Endothelial cell (in vitro differentiated cells): Measurements from ENCODE around the gene LRIG1. TPM values are rescaled to one million over a fixed set of nuclear protein-coding genes. Genes with fewer than 3 reads are reported as not detected.

Source experiments
- DNase-seq: peaks from one replicate; pipeline ENCODE4 v3.0.0; 2021; ENCODE audit warnings: low spot score
- H3K27ac Mint-ChIP-seq: one replicate; pipeline ENCODE4 v1.8.0; 2021; ENCODE audit warnings: mixed read lengths, inconsistent platforms; ENCODE audit not compliant: unreplicated experiment
- H3K27me3 Mint-ChIP-seq: one replicate; pipeline ENCODE4 v1.8.0; 2021; ENCODE audit warnings: mild to moderate bottlenecking, moderate library complexity, mixed read lengths, inconsistent platforms; ENCODE audit not compliant: unreplicated experiment
- H3K36me3 Mint-ChIP-seq: one replicate; pipeline ENCODE4 v1.8.0; 2021; ENCODE audit warnings: mild to moderate bottlenecking, low read depth, mixed read lengths, inconsistent platforms; ENCODE audit not compliant: unreplicated experiment
- H3K4me1 Mint-ChIP-seq: one replicate; pipeline ENCODE4 v1.8.0; 2021; ENCODE audit warnings: mild to moderate bottlenecking, mixed read lengths, inconsistent platforms; ENCODE audit not compliant: unreplicated experiment
- H3K4me3 Mint-ChIP-seq: one replicate; pipeline ENCODE4 v1.8.0; 2021; ENCODE audit warnings: mild to moderate bottlenecking, mixed read lengths, inconsistent platforms; ENCODE audit not compliant: unreplicated experiment
- H3K9me3 Mint-ChIP-seq: one replicate; pipeline ENCODE4 v1.8.0; 2021; ENCODE audit warnings: mixed read lengths, inconsistent platforms; ENCODE audit not compliant: unreplicated experiment
- CTCF ChIP-seq: fragments of 200-600 bp; sonication (generic); IDR thresholded peaks from one replicate; pipeline ENCODE4 v1.5.0; 2021; ENCODE audit warnings: antibody characterized with exemption; ENCODE audit not compliant: unreplicated experiment
- total RNA-seq: library from RNA; stranded (reverse); fragmentation: NEBNext Ultra II Directional; extraction: Animal tissue kit (Norgen Biotek cat#: 25700); gene quantifications from one replicate; pipeline ENCODE4 v1.2.1, GENCODE V29; 2021; ENCODE audit not compliant: unreplicated experiment

LRIG1 gene
- total RNA-seq, 1 donor from 2014 or later, result 25.1 TPM

GRCh38 chr3:66361356-66361755 is 139.5 kb downstream of the LRIG1 start:
- Mint-ChIP-seq H3K27me3 (no peaks in the 10 kb centered on the region), H3K4me1 (no peaks in the 10 kb centered on the region), H3K9me3 (no peaks in the 10 kb centered on the region), H3K36me3 (no peaks in the 10 kb centered on the region), H3K27ac (no peak overlapping the region), H3K4me3 (no peak overlapping the region)
- TF ChIP-seq CTCF, result no peak
- no peak for DNase-seq

DNA sequence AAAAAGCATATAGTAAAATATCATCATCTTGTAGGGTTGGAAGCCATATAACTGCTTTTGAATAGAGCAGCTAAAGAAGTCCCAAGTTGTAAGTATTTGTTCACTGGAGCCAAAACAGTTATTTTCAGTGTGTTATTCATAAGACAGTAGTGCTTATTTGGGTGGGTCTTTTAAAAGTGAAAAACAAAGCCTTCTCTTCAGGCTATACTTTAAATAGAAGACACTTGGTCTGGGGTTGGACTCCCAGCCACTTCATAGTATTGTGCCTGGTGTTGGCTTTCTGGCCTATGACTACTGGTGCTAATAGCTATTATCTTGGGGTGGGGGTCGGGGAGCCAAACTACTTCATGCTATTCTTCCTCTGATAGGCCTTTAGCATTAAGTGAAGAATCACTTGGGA is 144.8 kb downstream of the LRIG1 start:
- H3K27ac Mint-ChIP-seq, result no peak overlapping the region
- DNase-seq, result no peak
- no peak for TF ChIP-seq CTCF
- no peaks in the 10 kb centered on the region for H3K4me1 Mint-ChIP-seq
- peaks cover 2% of the 10 kb centered on the region for H3K27me3 Mint-ChIP-seq
- no peaks in the 10 kb centered on the region for H3K36me3 Mint-ChIP-seq
- H3K9me3 Mint-ChIP-seq, result no peaks in the 10 kb centered on the region
- H3K4me3 Mint-ChIP-seq, result no peak overlapping the region

DNA sequence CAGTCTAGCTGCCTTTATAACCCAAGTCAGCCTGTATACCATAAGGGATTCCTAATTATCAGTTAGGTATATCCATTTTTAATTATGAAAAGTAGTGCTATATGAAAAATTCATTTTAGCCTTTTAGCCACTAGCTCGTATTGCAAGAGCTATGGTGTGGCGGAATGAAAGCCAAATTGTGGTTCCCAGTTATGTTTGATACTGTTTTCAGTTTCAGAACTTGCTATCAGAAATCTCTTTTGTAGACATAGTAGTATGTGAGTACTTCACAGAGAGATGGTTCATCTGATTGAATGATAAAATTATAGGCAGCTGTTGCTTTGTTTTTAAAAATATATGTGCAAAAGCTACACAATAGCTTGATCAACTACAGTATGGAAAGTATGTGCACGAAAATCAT is 145.4 kb downstream of the LRIG1 start:
- Mint-ChIP-seq H3K4me1 (no peaks in the 10 kb centered on the region), H3K27me3 (peaks cover 2% of the 10 kb centered on the region), H3K4me3 (no peak overlapping the region), H3K36me3 (no peaks in the 10 kb centered on the region), H3K27ac (no peak overlapping the region), H3K9me3 (no peaks in the 10 kb centered on the region)
- no peak for DNase-seq
- TF ChIP-seq CTCF, result no peak

DNA sequence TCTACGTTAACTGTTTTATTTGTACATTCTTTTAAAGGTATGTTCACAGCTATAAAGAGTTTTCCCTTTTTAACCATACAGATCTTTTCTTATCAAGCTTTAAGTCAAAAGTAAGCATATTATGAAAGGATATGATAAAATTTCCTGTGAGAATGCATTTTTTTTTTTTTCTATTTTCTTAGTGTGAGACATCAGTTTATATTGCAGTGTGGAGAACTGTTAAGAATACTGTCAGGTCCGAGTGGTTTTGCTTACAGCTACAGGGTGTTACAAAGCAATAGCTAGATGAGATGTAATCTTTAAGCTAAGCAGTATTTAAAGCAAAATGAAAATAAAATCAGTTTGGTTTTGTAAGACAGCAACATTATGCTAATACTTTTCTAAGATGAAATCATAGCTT is 146.8 kb downstream of the LRIG1 start:
- Mint-ChIP-seq H3K27me3 (peaks cover 2% of the 10 kb centered on the region), H3K36me3 (no peaks in the 10 kb centered on the region), H3K4me3 (no peak overlapping the region), H3K4me1 (no peaks in the 10 kb centered on the region), H3K27ac (no peak overlapping the region), H3K9me3 (no peaks in the 10 kb centered on the region)
- DNase-seq, result no peak
- TF ChIP-seq CTCF, result no peak

DNA sequence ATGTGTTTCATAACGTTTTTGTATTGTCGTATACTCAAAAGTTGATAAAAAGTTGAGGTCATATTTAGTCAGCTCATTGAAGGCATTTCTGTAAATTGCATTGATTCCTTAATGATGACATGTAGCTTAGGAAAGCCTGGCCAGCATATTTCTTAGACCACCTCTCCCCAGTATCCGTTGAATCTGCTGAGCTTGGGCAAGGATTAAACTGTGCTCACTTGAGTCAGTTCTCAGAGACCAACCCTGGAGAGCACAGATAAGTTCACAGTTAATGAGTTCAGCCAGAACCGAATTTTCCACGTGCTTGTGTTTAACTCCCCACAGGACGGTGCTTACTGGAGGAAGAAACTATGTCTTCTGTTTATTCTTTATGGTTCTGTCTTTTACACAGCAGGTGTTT is 147.3 kb downstream of the LRIG1 start:
- Mint-ChIP-seq H3K27me3 (peaks cover 2% of the 10 kb centered on the region), H3K36me3 (no peaks in the 10 kb centered on the region), H3K27ac (no peak overlapping the region), H3K9me3 (no peaks in the 10 kb centered on the region), H3K4me3 (no peak overlapping the region), H3K4me1 (no peaks in the 10 kb centered on the region)
- no peak for DNase-seq
- no peak for TF ChIP-seq CTCF
